Lung (tissue), 12 donors: Measurements from ENCODE around the gene VPS13D. TPM values are rescaled to one million over a fixed set of nuclear protein-coding genes. Genes with fewer than 3 reads are reported as not detected.
"Not testable (repeated sequence)": the region's sequence is repeated elsewhere in the genome, so short reads cannot be mapped to it uniquely, and the experiment has no call there.

Experiments
- ATAC-seq: fragments of 200-7000 bp; cut with Tn5 transposase; one replicate; pipeline ENCODE4 v1.9.1; 2020; ENCODE audit warnings: moderate number of reproducible peaks; ENCODE audit not compliant: insufficient read depth, low FRiP score
- DNase-seq, 3 donors: peaks; one replicate each; pipeline ENCODE4 v3.0.0-alpha.2; 2013 to 2017
- H3K27ac ChIP-seq, 2 donors: one replicate each; pipeline ENCODE4 v1.5.1; 2013; ENCODE audit warnings: mild to moderate bottlenecking in 2 of 2, moderate library complexity in 2 of 2, control low read depth in 1 of 2, inconsistent platforms in 1 of 2, low read depth in 1 of 2, low read length in 1 of 2
- H3K27me3 ChIP-seq, 3 donors: one replicate each; pipeline ENCODE4 v1.5.1; 2013; ENCODE audit warnings: low read length in 2 of 3; ENCODE audit not compliant: control insufficient read depth in 3 of 3, insufficient read depth in 3 of 3
- H3K36me3 ChIP-seq, 4 donors: one replicate each; pipeline ENCODE4 v1.5.1; 2013; ENCODE audit warnings: low read length in 4 of 4, mild to moderate bottlenecking in 1 of 4, moderate library complexity in 1 of 4; ENCODE audit not compliant: control insufficient read depth in 4 of 4, insufficient read depth in 4 of 4
- H3K4me1 ChIP-seq, 5 donors: one replicate each; pipeline ENCODE4 v1.5.1; 2013; ENCODE audit warnings: low read length in 5 of 5, mild to moderate bottlenecking in 2 of 5, moderate library complexity in 1 of 5; ENCODE audit not compliant: control insufficient read depth in 5 of 5, insufficient read depth in 5 of 5
- H3K4me3 ChIP-seq: one replicate; pipeline ENCODE4 v1.5.1; 2013; ENCODE audit warnings: mild to moderate bottlenecking, control low read depth, moderate library complexity
- H3K9ac ChIP-seq, 2 donors: one replicate each; pipeline ENCODE4 v1.5.1; 2013; ENCODE audit warnings: low read length in 2 of 2, control low read depth in 1 of 2; ENCODE audit not compliant: insufficient read depth in 1 of 2
- H3K9me3 ChIP-seq, 4 donors: one replicate each; pipeline ENCODE4 v1.5.1; 2013; ENCODE audit warnings: low read length in 3 of 4, mild to moderate bottlenecking in 1 of 4, moderate library complexity in 1 of 4; ENCODE audit not compliant: control insufficient read depth in 4 of 4, insufficient read depth in 3 of 4
- WGBS, 2 donors: extraction: QIAGEN DNeasy Blood & Tissue Kit; methylation state at CpG; one replicate each; pipeline ENCODE4 v1.1.7; 2013; 5-methylcytosine and 5-hydroxymethylcytosine counted together
- polyA plus RNA-seq, 2 donors: library from polyadenylated mRNA; stranded (reverse); fragments of 200-250 nt; gene quantifications; one replicate each; pipeline ENCODE4 v1.2.1, GENCODE V29; 2013
- total RNA-seq, 2 donors: library from RNA; depleted of rRNA in 1 of 2; stranded (reverse); fragments of >200 nt in 1 of 2; gene quantifications; one replicate each; pipeline ENCODE4 v1.2.1, GENCODE V29; 2014 to 2021
- TF ChIP-seq, protein P1 (sequence below): IDR thresholded peaks from 2 replicates; pipeline ENCODE4 v1.5.1; 2012; ENCODE audit warnings: mild to moderate bottlenecking; ENCODE audit errors: control extremely low read depth, extremely low read depth
- donor health status: control.
- donor health status: control.
- donor health status: Bipolar disorder and iron deficiency.
- donor health status: healthy.
- donor health status: DM: yes; HTN: yes; CAD: no.

VPS13D gene
- total and polyA plus RNA-seq, 4 donors = 18.4 to 76.0 (median 37.5) TPM

DNA sequence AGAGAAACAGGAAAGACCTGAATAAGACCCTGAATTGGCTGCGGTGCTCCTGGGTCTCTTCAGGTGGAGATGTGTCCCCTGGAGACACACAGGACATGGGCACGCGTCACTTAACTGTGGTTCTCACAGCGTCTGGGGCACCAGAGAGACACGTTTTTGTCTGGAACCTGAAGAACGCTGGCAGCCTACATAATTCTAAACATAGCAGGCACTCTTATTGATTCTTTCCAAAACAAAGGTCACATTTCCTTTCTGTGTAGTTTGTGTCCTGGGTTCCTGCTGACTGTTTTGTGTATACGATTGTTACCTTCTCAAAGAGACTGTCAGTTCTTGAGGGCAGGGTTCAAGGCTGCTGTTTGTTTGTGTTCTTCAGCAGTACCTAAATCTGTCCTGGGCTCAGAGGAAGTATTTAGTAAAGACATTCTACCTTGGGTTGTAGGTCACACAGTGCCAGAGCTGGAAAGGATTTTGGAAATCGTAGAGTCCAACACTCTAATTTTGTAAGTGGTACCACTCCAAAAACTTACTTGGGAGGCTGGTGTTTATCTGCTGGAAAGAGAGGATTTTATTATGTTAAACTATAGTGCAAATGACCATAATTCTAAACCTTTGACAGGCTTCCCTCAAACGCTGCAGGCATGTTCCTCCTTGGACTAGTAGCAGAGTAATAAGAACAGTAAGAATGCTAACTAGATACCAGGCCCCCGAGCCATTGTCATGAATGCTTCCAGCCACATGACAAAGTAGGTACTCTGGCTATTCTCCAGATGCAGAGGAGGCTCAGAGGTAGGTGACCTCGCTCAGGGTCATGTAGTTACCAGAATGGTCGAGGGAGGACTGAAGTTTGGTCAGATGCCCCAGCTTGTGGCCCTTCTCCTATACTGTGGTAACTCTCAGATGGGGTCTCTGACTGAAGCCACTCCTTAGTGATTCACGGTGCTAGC, 223.8 kb downstream of the VPS13D start:
- no peak for DNase-seq

DNA sequence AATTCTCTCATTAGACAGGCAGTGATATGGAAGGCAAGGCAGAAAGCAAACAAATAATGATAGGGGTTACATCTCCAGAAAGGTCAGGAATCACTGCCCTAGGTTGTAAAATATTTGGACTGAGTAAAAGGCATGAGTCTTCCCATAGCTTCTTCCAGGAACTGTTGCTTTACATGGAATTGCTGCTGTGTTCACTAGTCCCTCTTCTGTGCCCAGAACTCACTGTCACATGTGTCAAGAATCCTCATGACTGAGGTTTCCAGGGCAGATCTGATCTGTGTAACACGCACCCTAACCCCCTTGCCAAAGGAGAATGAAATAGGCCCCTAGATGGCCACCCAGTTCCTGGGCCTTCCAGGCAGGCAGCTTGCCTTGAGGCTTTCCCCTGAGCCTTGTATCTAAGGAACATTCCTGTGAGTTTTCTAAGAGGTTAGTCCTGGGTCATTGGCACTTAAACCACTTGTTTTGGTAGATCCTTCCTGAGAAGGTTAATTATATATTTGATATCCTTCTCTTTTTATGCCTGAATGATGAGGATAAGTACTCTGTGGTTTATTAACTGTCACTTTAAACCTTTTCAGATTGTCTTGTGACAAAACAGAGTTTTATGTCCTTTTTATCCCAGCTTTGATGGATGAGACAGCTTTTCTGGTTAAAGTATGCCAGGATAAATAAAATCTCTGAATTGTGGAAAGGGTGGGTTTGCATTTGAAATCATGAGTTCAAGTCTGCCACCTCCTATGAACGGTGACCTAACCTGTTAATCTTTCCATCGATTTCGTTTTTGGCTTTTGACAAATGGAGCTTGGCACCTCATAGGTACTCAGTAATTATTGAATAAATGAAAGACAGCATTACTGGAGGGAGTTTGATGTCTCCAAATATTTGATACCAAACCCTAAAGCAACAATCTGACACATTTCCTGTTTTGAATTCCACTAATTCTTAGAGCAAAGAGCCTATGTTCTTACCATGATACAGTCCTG, 224.9 kb downstream of the VPS13D start:
- peaks cover 29 to 66% (median 41%) of the 10 kb centered on the region in 5 donors for H3K4me1 ChIP-seq
- TF ChIP-seq, protein P1, sequence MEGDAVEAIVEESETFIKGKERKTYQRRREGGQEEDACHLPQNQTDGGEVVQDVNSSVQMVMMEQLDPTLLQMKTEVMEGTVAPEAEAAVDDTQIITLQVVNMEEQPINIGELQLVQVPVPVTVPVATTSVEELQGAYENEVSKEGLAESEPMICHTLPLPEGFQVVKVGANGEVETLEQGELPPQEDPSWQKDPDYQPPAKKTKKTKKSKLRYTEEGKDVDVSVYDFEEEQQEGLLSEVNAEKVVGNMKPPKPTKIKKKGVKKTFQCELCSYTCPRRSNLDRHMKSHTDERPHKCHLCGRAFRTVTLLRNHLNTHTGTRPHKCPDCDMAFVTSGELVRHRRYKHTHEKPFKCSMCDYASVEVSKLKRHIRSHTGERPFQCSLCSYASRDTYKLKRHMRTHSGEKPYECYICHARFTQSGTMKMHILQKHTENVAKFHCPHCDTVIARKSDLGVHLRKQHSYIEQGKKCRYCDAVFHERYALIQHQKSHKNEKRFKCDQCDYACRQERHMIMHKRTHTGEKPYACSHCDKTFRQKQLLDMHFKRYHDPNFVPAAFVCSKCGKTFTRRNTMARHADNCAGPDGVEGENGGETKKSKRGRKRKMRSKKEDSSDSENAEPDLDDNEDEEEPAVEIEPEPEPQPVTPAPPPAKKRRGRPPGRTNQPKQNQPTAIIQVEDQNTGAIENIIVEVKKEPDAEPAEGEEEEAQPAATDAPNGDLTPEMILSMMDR = no peak
- peaks cover 0 to 6% (median under 1%) of the 10 kb centered on the region in 4 donors for H3K36me3 ChIP-seq
- no peaks in the 10 kb centered on the region for H3K27me3 ChIP-seq
- H3K4me3 ChIP-seq = no peak overlapping the region
- H3K9ac ChIP-seq = no peak overlapping the region
- 45 to 72% methylated on average over 4 of the region's 4 CpGs for WGBS, 2 donors
- ATAC-seq (no peak), DNase-seq (peak in 1 of 3 donors; percentile 36)
- H3K9me3 ChIP-seq = no peaks in the 10 kb centered on the region
- H3K27ac ChIP-seq = peak overlapping the region; percentile 84 to 91

More for the DNA sequence above, 223.8 kb downstream of the VPS13D start:
- no peak overlapping the region for H3K9ac ChIP-seq
- TF ChIP-seq, protein P1 = no peak
- H3K9me3 ChIP-seq = no peaks in the 10 kb centered on the region
- peaks cover 0 to 6% (median under 1%) of the 10 kb centered on the region in 4 donors for H3K36me3 ChIP-seq
- H3K4me3 ChIP-seq = no peak overlapping the region
- WGBS, 2 donors = 44 to 70% methylated on average over 13 of the region's 13 CpGs
- H3K27ac ChIP-seq = peak overlapping the region; percentile 84 to 91
- no peak for ATAC-seq
- no peaks in the 10 kb centered on the region for H3K27me3 ChIP-seq
- peaks cover 31 to 72% (median 49%) of the 10 kb centered on the region in 5 donors for H3K4me1 ChIP-seq

DNA sequence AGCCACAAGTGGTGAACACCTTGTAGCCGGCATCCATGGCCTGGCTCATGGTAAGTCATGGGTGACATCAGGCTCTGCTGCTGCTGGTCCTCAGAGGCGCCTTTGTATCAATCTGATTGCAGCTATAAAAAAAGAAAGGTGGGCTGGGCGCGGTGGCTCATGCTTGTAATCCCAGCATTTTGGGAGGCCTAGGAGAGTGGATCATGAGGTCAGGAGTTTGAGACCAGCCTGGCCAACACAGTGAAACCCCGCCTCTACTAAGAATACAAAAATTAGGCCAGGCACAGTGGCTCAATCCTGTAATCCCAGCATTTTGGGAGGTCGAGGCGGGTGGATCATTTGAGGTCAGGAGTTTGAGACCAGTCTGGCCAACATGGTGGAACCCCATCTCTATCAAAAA, 226.3 kb downstream of the VPS13D start:
- not testable (repeated sequence) for H3K9ac ChIP-seq, H3K27ac ChIP-seq, H3K36me3 ChIP-seq, H3K27me3 ChIP-seq, ATAC-seq, H3K4me3 ChIP-seq, H3K9me3 ChIP-seq, DNase-seq
- peaks cover 27 to 64% (median 43%) of the 10 kb centered on the region in 5 donors for H3K4me1 ChIP-seq
- 99% methylated on average over 7 of the region's 7 CpGs for WGBS, 2 donors
